ENCODE measurements around the gene BMP6. TPM values are rescaled to one million over a fixed set of nuclear protein-coding genes. Genes with fewer than 3 reads are reported as not detected.

BMP6 gene
- total RNA-seq: 1 to 10 TPM in 2 of 4 donors, under 1 TPM in 2; 0.57 to 2.9 (median 1.1) TPM

GRCh38 chr6:7725849-7726415 is at the start of gene BMP6:
TSS of gene BMP6 (plus strand) at chr6:7726099. CDS start at chr6:7726956, 857 bp downstream.
- TF ChIP-seq POLR2A (IDR thresholded peaks at IDR 0.05): peak in 1 of 4 donors; percentile 65
- TF ChIP-seq CTCF (IDR thresholded peaks at IDR 0.05): peak in 2 of 6 experiments; percentile 15 to 17
- Histone ChIP-seq H3K9me3 (no peaks in the 10 kb centered on the region), H3K4me1 (peaks cover 24 to 44% (median 30%) of the 10 kb centered on the region in 3 donors), H3K27me3 (peaks cover 0 to 84% (median 11%) of the 10 kb centered on the region in 4 donors), H3K27ac (peak within 1 kb of the TSS in 1 of 4 donors; percentile 30), H3K36me3 (no peaks in the 10 kb centered on the region), H3K4me3 (peak within 1 kb of the TSS; percentile 51 to 74 (median 56))
- intact Hi-C loops (cut with DNase I): no loop called here
- no peak for DNase-seq
- 0 to 1% methylated on average over 18 to 20 of the region's 69 CpGs for WGBS, 2 donors

- Histone ChIP-seq H3K4me1 (peaks cover 0 to 22% (median 18%) of the 10 kb centered on the region in 3 donors), H3K36me3 (no peaks in the 10 kb centered on the region), H3K4me3 (no peak overlapping the region), H3K27ac (no peak overlapping the region), H3K27me3 (peaks cover 0 to 19% (median 0%) of the 10 kb centered on the region in 4 donors), H3K9me3 (no peaks in the 10 kb centered on the region)
- no peak for DNase-seq
- intact Hi-C loops (cut with DNase I): no loop called here
- TF ChIP-seq CTCF (IDR thresholded peaks at IDR 0.05) (no peak), POLR2A (IDR thresholded peaks at IDR 0.05) (no peak)
- 85 to 88% methylated on average over 5 of the region's 5 CpGs for WGBS, 2 donors
Measured at GRCh38 chr6:7677229-7677628, 48.7 kb upstream of the BMP6 start.

GRCh38 chr6:7680393-7681075 is 45.4 kb upstream of the BMP6 start:
- H3K27me3 ChIP-seq: peaks cover 0 to 42% (median 0%) of the 10 kb centered on the region in 4 donors
- H3K9me3 ChIP-seq: no peaks in the 10 kb centered on the region
- intact Hi-C loops (cut with DNase I): no loop called here
- H3K4me1 ChIP-seq: no peaks in the 10 kb centered on the region
- WGBS, 2 donors: 84 to 85% methylated on average over 12 of the region's 12 CpGs
- H3K4me3 ChIP-seq: no peak overlapping the region
- no peaks in the 10 kb centered on the region for H3K36me3 ChIP-seq
- no peak for TF ChIP-seq CTCF (IDR thresholded peaks at IDR 0.05)
- TF ChIP-seq POLR2A (IDR thresholded peaks at IDR 0.05): no peak
- H3K27ac ChIP-seq: no peak overlapping the region
- no peak for DNase-seq

- Histone ChIP-seq H3K9me3 (no peaks in the 10 kb centered on the region), H3K4me3 (no peak overlapping the region), H3K27ac (no peak overlapping the region), H3K27me3 (peaks cover 0 to 46% (median 0%) of the 10 kb centered on the region in 4 donors), H3K36me3 (no peaks in the 10 kb centered on the region), H3K4me1 (no peaks in the 10 kb centered on the region)
- intact Hi-C loops (cut with DNase I): no loop called here
- WGBS, 2 donors: 46 to 61% methylated on average over 4 of the region's 4 CpGs
- TF ChIP-seq POLR2A (IDR thresholded peaks at IDR 0.05) (no peak), CTCF (IDR thresholded peaks at IDR 0.05) (no peak)
- no peak for DNase-seq
Measured at GRCh38 chr6:7681449-7681848, 44.5 kb upstream of the BMP6 start.

GRCh38 chr6:7684076-7684475 is 41.8 kb upstream of the BMP6 start:
- TF ChIP-seq CTCF (IDR thresholded peaks at IDR 0.05): no peak
- no peak for TF ChIP-seq POLR2A (IDR thresholded peaks at IDR 0.05)
- no peak overlapping the region for H3K4me3 ChIP-seq
- WGBS, 2 donors: 50 to 62% methylated on average over 1 of the region's 1 CpG
- no peaks in the 10 kb centered on the region for H3K36me3 ChIP-seq
- H3K4me1 ChIP-seq: no peaks in the 10 kb centered on the region
- peaks cover 0 to 59% (median 0%) of the 10 kb centered on the region in 4 donors for H3K27me3 ChIP-seq
- H3K27ac ChIP-seq: no peak overlapping the region
- intact Hi-C loops (cut with DNase I): no loop called here
- DNase-seq: no peak
- H3K9me3 ChIP-seq: no peaks in the 10 kb centered on the region

All from esophagus squamous epithelium (tissue), 5 donors.